ENCODE measurements around the gene GNG3.
"Not testable (repeated sequence)": the region's sequence is repeated elsewhere in the genome, so short reads cannot be mapped to it uniquely, and the experiment has no call there.

GNG3 gene

DNA sequence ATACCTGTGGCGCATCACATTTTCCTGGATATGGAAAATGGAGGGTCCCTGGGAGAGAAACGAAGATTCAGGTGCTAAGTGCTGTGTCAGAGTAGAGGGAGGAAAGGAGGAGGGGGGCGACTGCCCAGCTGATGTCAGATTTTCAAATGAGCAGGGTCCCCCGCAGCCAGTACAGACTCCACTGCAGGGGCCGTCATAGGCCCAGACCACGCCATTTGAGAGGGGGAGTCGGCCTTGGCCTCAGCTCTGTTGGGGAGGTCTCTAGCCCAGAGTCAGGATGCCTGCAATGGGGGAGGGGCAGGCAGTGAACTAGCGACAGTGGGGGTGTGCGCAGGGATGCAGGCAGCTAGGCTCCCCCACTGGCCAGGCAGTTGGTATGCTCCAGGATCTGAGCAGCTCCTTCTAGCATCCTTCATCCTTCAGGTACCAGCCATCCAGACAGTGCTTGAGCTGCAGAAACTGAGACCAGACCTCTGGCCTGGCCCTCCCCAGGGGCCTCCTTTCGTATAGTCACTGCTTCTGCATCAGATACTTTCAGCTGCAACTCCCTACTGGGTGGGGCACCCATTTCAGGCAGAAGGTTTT lies at the start of gene GNG3, which contains the start of gene BSCL2:
Gene GNG3 (plus strand): TSS at position 400 of the 585 bp plus-strand sequence. CDS start 620 bp downstream, outside the sequence.
Gene BSCL2 (minus strand): TSS at position 148 of the 585 bp plus-strand sequence. CDS start 229 bp downstream, outside the sequence.
- DNase-seq (ENCODE audit: low spot score in 2 of 2) (no peak), ATAC-seq (no peak)
- Mint-ChIP-seq H3K4me3 (peak within 1 kb of the TSS; percentile 88), H3K27ac (peak within 1 kb of the TSS; percentile 97), H3K36me3 (peaks cover 70% of the 10 kb centered on the region), H3K9me3 (no peaks in the 10 kb centered on the region), H3K4me1 (peaks cover 58% of the 10 kb centered on the region)

- peak; percentile 57 for ATAC-seq
- Mint-ChIP-seq H3K9me3 (no peaks in the 10 kb centered on the region), H3K4me3 (peak overlapping the region; percentile 95), H3K36me3 (peaks cover 90% of the 10 kb centered on the region), H3K4me1 (peaks cover 32% of the 10 kb centered on the region), H3K27ac (peak overlapping the region; percentile 97)
- DNase-seq (ENCODE audit: low spot score in 2 of 2), result no peak
Measured at GRCh38 chr11:62664405-62665074, 42.9 kb upstream of the GNG3 start.

- Mint-ChIP-seq H3K9me3 (no peaks in the 10 kb centered on the region), H3K36me3 (peaks cover 95% of the 10 kb centered on the region), H3K4me1 (peaks cover 38% of the 10 kb centered on the region), H3K4me3 (peak within 1 kb of the TSS; percentile 95), H3K27ac (peak within 1 kb of the TSS; percentile 97)
- ATAC-seq, result peak; percentile 94
- DNase-seq (ENCODE audit: low spot score in 2 of 2), result peak; percentile 97 to 99
Measured at GRCh38 chr11:62665075-62665598, 42.3 kb upstream of the GNG3 start, which contains the start of the genes C11orf98 and CSKMT. TSS of gene C11orf98 (minus strand) at chr11:62665210. CDS start at chr11:62665169, 41 bp downstream. TSS of gene CSKMT (plus strand) at chr11:62665312. CDS start at chr11:62665880, 568 bp downstream.

GRCh38 chr11:62665599-62666258 lies 41.7 kb upstream of the GNG3 start:
- Mint-ChIP-seq H3K9me3 (no peaks in the 10 kb centered on the region), H3K4me1 (peaks cover 40% of the 10 kb centered on the region), H3K27ac (peak overlapping the region; percentile 97), H3K36me3 (peaks cover 99% of the 10 kb centered on the region), H3K4me3 (peak overlapping the region; percentile 95)
- DNase-seq (ENCODE audit: low spot score in 2 of 2), result peak in 1 of 2 donors; percentile 82
- ATAC-seq, result peak; percentile 66

DNA sequence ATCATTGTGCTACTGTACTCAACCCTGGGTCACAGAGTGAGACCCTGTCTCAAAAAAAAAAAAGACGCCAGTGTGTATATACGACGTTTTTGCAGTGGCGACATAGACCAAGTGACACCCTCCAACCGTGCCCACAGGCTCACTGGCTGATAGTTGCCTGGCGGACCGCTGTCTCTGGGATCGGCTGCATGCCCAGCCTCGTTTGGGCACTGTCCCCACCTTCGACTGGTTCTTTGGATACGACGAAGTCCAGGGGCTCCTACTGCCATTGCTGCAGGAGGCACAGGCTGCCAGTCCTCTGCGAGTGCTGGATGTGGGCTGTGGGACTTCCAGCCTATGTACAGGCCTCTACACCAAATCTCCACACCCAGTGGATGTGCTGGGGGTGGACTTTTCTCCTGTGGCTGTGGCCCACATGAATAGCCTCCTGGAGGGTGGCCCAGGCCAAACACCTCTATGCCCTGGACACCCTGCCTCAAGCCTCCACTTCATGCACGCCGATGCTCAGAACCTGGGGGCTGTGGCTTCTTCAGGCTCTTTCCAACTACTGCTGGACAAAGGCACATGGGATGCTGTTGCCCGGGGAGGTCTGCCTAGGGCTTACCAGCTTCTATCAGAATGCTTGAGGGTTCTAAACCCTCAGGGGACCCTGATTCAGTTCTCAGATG lies 41.1 kb upstream of the GNG3 start:
- no peaks in the 10 kb centered on the region for H3K9me3 Mint-ChIP-seq
- DNase-seq (ENCODE audit: low spot score in 2 of 2), result no peak
- H3K27ac Mint-ChIP-seq, result peak overlapping the region; percentile 97
- H3K4me1 Mint-ChIP-seq, result peaks cover 47% of the 10 kb centered on the region
- peak overlapping the region; percentile 95 for H3K4me3 Mint-ChIP-seq
- peaks cover 99% of the 10 kb centered on the region for H3K36me3 Mint-ChIP-seq
- no peak for ATAC-seq

DNA sequence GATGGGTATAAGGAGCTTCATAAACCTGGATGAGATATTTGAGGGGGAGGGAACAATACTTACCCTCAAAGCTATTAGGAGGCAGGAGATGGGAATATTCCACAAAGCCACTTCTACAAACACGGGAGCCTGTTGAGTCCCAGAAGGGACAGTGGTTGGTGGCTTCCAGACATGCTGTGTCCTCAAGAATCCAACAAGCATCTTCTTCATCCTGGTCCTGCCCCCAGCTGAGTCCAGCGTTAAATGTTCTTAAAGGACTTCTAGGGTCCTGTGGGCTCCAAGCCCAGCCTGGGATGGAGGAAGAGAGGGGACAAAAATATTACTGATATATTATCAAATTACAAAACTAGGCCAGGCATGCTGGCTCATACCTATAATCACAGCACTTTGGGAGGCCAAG lies 40.0 kb upstream of the GNG3 start:
- Mint-ChIP-seq H3K4me3 (peak overlapping the region; percentile 95), H3K4me1 (peaks cover 48% of the 10 kb centered on the region), H3K27ac (peak overlapping the region; percentile 97), H3K36me3 (peaks cover 99% of the 10 kb centered on the region), H3K9me3 (no peaks in the 10 kb centered on the region)
- ATAC-seq (no peak), DNase-seq (ENCODE audit: low spot score in 2 of 2) (no peak)

DNA sequence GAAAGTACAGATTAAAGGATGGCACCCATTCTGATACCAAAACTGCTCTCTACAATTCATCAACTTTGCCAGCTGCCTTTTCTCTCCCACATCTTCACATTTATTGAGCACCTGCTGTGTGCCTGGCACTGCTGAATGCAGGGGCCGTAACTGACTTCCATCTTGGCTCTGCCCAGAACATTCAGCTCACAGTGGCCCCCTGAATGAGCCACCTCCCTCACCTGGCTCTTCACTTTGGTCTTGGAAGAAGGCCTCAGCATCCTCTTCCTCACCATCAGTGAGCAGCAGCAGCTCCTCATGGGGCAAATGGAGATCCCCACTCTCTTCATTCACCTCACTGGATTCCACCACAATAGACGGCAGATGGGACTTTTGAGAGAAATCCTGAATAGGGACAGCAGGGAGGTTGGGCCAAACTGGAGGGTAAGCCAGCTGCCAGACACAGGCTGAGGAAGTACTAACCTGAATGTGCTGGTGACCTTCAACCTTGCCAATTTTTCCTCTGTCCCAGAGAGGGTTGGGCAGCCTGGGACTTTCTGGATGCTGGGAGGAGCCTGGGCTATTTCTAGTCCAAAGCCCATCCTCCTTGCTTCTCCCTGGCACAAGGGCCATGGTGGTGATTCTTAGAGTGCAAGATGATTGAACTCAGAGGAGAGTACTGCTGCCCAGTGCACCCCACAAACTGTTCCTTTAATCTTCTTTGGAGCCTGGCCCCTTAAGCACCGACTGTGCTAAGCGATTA lies 37.9 kb upstream of the GNG3 start:
- H3K4me1 Mint-ChIP-seq, result peaks cover 40% of the 10 kb centered on the region
- H3K36me3 Mint-ChIP-seq, result peaks cover 98% of the 10 kb centered on the region
- DNase-seq (ENCODE audit: low spot score in 2 of 2) (no peak), ATAC-seq (no peak)
- peak overlapping the region; percentile 97 for H3K27ac Mint-ChIP-seq
- no peaks in the 10 kb centered on the region for H3K9me3 Mint-ChIP-seq
- peak overlapping the region; percentile 99 for H3K4me3 Mint-ChIP-seq

GRCh38 chr11:62671236-62671607 lies 36.3 kb upstream of the GNG3 start:
- Mint-ChIP-seq H3K36me3 (peaks cover 97% of the 10 kb centered on the region), H3K27ac (peak overlapping the region; percentile 97), H3K4me1 (peaks cover 42% of the 10 kb centered on the region), H3K9me3 (no peaks in the 10 kb centered on the region), H3K4me3 (peak overlapping the region; percentile 99)
- DNase-seq (ENCODE audit: low spot score in 2 of 2) (no peak), ATAC-seq (peak; percentile 37)

DNA sequence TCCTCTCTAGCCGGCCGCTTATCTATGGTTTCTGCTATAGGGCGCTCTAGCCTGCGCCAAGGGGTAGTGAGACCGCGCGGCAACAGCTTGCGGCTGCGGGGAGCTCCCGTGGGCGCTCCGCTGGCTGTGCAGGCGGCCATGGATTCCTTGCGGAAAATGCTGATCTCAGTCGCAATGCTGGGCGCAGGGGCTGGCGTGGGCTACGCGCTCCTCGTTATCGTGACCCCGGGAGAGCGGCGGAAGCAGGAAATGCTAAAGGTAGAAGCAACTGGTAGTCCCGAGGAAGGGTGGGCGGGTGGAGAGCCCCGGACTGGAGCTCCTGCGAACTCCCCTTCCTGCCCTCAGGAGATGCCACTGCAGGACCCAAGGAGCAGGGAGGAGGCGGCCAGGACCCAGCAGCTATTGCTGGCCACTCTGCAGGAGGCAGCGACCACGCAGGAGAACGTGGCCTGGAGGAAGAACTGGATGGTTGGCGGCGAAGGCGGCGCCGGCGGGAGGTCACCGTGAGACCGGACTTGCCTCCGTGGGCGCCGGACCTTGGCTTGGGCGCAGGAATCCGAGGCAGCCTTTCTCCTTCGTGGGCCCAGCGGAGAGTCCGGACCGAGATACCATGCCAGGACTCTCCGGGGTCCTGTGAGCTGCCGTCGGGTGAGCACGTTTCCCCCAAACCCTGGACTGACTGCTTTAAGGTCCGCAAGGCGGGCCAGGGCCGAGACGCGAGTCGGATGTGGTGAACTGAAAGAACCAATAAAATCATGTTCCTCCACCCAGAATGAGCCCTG lies 35.7 kb upstream of the GNG3 start, which contains the start of the genes LBHD1 and UQCC3:
Gene LBHD1 (minus strand): TSS at position 660 of the 782 bp plus-strand sequence. CDS start 2,236 bp downstream, outside the sequence.
Gene UQCC3 (plus strand): TSS at position 66 of the 782 bp plus-strand sequence. CDS start 73 bp downstream, at position 139.
- H3K36me3 Mint-ChIP-seq, result peaks cover 97% of the 10 kb centered on the region
- peaks cover 42% of the 10 kb centered on the region for H3K4me1 Mint-ChIP-seq
- peak within 1 kb of the TSS; percentile 97 for H3K27ac Mint-ChIP-seq
- peak; percentile 58 to 90 for DNase-seq (ENCODE audit: low spot score in 2 of 2)
- H3K9me3 Mint-ChIP-seq, result no peaks in the 10 kb centered on the region
- ATAC-seq, result peak; percentile 92
- peak within 1 kb of the TSS; percentile 99 for H3K4me3 Mint-ChIP-seq

GRCh38 chr11:62673196-62673525 lies 34.3 kb upstream of the GNG3 start:
- H3K36me3 Mint-ChIP-seq, result peaks cover 96% of the 10 kb centered on the region
- no peak for DNase-seq (ENCODE audit: low spot score in 2 of 2)
- H3K4me1 Mint-ChIP-seq, result peaks cover 49% of the 10 kb centered on the region
- peak overlapping the region; percentile 97 for H3K27ac Mint-ChIP-seq
- peak overlapping the region; percentile 99 for H3K4me3 Mint-ChIP-seq
- H3K9me3 Mint-ChIP-seq, result no peaks in the 10 kb centered on the region
- no peak for ATAC-seq

GRCh38 chr11:62675415-62675814 lies 32.1 kb upstream of the GNG3 start:
- peaks cover 82% of the 10 kb centered on the region for H3K36me3 Mint-ChIP-seq
- H3K27ac Mint-ChIP-seq; H3K4me3 Mint-ChIP-seq; ATAC-seq; H3K9me3 Mint-ChIP-seq; DNase-seq (ENCODE audit: low spot score in 2 of 2): not testable (repeated sequence)
- peaks cover 48% of the 10 kb centered on the region for H3K4me1 Mint-ChIP-seq

DNA sequence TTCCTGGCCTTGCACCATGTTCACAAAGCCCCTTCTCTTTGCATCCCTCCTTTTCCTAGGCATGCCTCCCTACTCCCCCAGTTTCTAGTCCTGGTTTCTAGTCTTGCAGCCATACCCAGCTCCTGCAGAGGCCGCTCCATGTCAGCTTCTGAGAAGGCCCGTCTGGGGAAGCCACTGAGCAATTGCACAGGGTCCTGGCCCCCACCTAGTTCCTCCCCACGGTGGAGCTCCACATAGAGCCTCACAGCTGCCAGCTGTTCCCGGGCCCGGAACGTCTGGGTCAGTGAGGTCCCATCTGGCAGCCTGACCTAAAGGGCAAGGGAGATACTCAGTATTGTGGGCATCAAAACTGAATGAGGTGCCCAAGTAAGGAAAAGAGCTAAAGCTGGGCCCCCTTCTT lies 30.8 kb upstream of the GNG3 start:
- peaks cover 42% of the 10 kb centered on the region for H3K4me1 Mint-ChIP-seq
- H3K27ac Mint-ChIP-seq, result peak overlapping the region; percentile 97
- H3K4me3 Mint-ChIP-seq, result peak overlapping the region; percentile 91
- H3K9me3 Mint-ChIP-seq, result no peaks in the 10 kb centered on the region
- DNase-seq (ENCODE audit: low spot score in 2 of 2) (no peak), ATAC-seq (no peak)
- peaks cover 74% of the 10 kb centered on the region for H3K36me3 Mint-ChIP-seq

GRCh38 chr11:62677156-62677555 lies 30.3 kb upstream of the GNG3 start:
- peaks cover 42% of the 10 kb centered on the region for H3K4me1 Mint-ChIP-seq
- no peak for DNase-seq (ENCODE audit: low spot score in 2 of 2)
- H3K36me3 Mint-ChIP-seq, result peaks cover 70% of the 10 kb centered on the region
- peak overlapping the region; percentile 91 for H3K4me3 Mint-ChIP-seq
- H3K9me3 Mint-ChIP-seq, result no peaks in the 10 kb centered on the region
- no peak for ATAC-seq
- H3K27ac Mint-ChIP-seq, result peak overlapping the region; percentile 97
